KOPT-K1 (cell line): ENCODE data around the gene CSMD2.
"Not testable (repeated sequence)": the region's sequence is repeated elsewhere in the genome, so short reads cannot be mapped to it uniquely, and the experiment has no call there.

ENCODE experiments used
- H3K27ac ChIP-seq: fragments of 200-600 bp; sonication (generic); 2 replicates; pipeline ENCODE4 v1.5.1; 2016; ENCODE audit warnings: antibody characterized with exemption, mild to moderate bottlenecking, low read depth, low read length; ENCODE audit not compliant: poor library complexity, severe bottlenecking
- H3K36me3 ChIP-seq: fragments of 200-600 bp; sonication (generic); 2 replicates; pipeline ENCODE4 v1.5.1; 2017; ENCODE audit warnings: antibody characterized with exemption, mild to moderate bottlenecking, low read length, moderate library complexity; ENCODE audit not compliant: insufficient read depth
- H3K9me3 ChIP-seq: fragments of 200-600 bp; sonication (generic); 2 replicates; pipeline ENCODE4 v1.5.1; 2017; ENCODE audit warnings: antibody characterized with exemption, low read length, mild to moderate bottlenecking; ENCODE audit not compliant: insufficient read depth, poor library complexity, severe bottlenecking

CSMD2 gene

DNA sequence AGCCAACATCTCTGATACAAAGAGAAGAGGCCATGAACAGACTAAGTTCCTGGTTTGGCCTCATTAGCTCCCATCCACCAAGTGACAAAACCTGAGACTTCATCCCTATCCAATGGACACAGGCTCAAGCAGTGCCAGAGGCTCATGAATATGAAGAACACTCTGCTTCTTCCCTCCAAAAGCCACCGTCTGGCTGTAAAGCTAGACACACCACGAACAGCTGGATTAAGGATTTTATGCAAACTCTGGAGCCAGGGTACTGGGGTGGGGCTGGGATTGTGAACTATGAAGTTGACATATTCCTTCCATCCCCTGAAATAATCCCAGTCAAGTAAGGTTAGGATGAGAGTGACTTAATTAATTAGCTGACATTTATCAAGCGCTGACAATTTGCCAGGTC lies 139.4 kb downstream of the CSMD2 start:
- Histone ChIP-seq H3K9me3 (no peaks in the 10 kb centered on the region), H3K36me3 (no peaks in the 10 kb centered on the region), H3K27ac (no peak overlapping the region)

- no peak overlapping the region for H3K27ac ChIP-seq
- no peaks in the 10 kb centered on the region for H3K36me3 ChIP-seq
- H3K9me3 ChIP-seq, result no peaks in the 10 kb centered on the region
Observed at GRCh38 chr1:34024485-34024884, 140.5 kb downstream of the CSMD2 start.

DNA sequence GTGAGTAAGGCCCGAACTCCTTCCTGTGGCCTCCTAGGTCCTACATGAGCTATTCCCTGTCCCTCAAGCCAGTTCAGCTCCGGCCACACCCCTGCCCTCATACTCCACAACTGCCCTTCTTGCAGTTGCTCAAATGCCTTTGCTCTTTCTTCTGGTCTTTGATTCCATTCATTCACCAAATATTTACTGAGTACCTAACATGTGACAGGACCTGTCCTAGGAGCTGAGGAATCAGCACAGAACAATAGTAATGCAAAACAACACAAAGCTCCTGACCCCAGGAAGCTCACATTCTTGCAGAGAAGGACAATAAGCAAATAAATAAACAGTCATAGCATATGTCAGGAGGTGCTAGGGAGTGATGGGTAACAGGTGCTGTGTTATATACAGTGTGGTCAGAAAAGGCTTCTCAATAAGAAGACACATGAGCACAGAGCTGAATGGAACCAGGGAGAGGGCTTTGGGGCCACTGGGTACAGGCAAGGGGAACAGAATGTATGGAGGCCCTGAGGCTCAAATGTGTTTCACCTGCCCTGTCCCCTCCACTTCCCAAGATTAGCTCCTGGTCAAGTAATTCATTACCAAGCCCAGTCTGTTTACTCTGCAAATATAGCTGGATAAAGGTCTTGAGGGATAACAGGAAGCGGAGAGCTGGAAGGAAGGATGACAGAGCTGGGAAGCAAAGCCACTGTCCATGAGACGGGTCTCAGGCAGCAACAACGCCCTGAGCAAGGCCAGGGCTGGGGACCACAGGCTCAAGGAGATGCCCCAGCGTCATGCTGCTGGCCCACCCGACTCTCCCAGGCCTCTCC lies 145.1 kb downstream of the CSMD2 start:
- no peaks in the 10 kb centered on the region for H3K36me3 ChIP-seq
- H3K27ac ChIP-seq, result no peak overlapping the region
- H3K9me3 ChIP-seq, result no peaks in the 10 kb centered on the region

GRCh38 chr1:34018285-34018684 lies 146.7 kb downstream of the CSMD2 start:
- Histone ChIP-seq H3K9me3 (no peaks in the 10 kb centered on the region), H3K36me3 (no peaks in the 10 kb centered on the region), H3K27ac (no peak overlapping the region)

GRCh38 chr1:34016281-34016680 lies 148.7 kb downstream of the CSMD2 start:
- H3K36me3 ChIP-seq, H3K27ac ChIP-seq, H3K9me3 ChIP-seq: not testable (repeated sequence)

DNA sequence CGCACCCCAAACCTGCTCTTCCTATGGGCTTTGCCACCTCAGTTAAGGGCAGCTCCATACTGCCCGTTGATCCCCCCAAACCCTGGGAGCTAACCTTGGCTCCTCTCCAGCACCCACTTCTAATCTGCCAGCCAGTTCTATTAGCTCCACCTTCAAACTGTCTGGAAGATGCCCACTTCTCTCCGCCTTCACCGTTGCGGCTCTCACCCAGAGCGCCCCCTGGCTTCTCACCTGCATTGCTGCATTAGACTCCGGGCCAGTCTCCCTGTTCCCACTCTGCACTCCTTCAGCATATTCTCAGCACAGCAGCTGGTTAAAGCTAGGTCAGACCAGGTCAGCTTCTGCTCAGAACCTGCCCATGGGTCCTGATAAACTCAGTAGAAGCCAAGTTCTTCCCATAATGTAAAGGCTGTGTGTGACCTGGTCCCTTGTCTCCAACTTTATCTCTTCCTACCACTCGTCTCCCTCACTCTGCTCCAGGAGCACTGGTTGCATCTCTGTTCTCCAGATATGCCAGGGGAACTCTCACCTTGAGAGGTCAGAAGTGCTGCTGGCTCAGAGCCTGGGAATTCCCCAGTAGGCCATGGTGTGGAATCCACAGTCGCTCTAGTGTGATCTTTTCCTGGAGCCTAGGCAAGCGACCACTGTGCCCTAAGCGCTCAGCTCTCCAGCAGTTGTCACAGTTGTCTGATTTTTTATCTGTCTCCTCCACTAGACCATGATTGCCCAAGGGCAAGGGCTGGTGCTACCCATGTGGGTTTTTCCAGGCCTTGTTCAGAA lies 150.9 kb downstream of the CSMD2 start:
- Histone ChIP-seq H3K9me3 (no peaks in the 10 kb centered on the region), H3K36me3 (no peaks in the 10 kb centered on the region), H3K27ac (no peak overlapping the region)

GRCh38 chr1:34013136-34013535 lies 151.9 kb downstream of the CSMD2 start:
- no peaks in the 10 kb centered on the region for H3K9me3 ChIP-seq
- H3K36me3 ChIP-seq, result no peaks in the 10 kb centered on the region

DNA sequence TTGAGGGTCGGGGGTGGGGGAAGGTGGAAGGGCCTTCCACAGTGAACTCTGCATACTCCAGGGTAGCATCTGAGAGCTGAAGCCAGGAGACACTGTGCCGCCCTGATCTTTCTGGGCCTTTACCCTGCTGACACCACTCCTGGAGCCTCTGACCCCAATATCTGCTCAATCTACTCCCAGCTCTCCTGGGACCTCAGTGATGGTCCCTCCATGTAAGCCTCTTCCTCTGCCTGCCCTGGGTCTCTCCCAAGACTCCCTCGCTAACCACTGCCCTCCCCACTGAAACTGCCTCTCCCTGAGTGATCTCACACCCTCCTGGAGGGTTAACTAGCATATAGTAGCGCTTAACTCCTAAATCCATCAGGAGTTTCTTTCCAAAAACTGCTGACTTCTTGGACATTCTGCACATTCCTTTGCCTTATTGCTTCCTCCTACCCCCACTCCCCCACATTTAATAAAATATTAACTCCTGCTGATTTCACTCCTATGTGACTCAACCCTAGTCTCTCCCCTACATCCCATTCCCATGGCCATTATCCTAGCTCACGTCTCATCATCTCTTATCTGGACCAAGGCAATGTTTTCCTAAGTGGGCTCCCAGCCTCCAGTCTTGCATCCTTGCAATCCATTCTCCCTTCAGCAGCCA lies 155.6 kb downstream of the CSMD2 start:
- no peaks in the 10 kb centered on the region for H3K9me3 ChIP-seq
- no peak overlapping the region for H3K27ac ChIP-seq
- H3K36me3 ChIP-seq, result no peaks in the 10 kb centered on the region

More at GRCh38 chr1:34013136-34013535, 151.9 kb downstream of the CSMD2 start:
- H3K27ac ChIP-seq, result no peak overlapping the region

GRCh38 chr1:34007760-34008159 lies 157.3 kb downstream of the CSMD2 start:
- no peak overlapping the region for H3K27ac ChIP-seq
- no peaks in the 10 kb centered on the region for H3K9me3 ChIP-seq
- no peaks in the 10 kb centered on the region for H3K36me3 ChIP-seq

DNA sequence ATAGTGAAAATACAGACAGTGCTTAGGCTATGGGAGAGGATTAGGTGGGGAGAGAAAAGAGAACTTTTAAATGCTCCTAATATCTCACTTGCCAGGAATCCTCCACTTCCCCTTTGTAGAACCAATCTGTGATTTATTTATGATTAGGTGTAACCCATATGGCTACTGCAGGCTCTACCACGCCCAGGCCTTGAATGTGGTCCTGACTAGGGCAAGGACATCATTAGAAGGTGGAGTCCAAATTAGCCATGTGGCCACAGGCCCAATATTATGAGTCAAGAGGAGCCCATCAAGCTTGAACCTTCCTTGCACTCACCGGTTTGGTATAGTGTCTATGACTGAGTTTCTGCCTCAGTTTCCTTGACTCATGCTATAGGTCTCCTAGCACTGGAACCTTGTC lies 159.7 kb downstream of the CSMD2 start:
- H3K9me3 ChIP-seq, result no peaks in the 10 kb centered on the region
- H3K27ac ChIP-seq, result no peak overlapping the region
- H3K36me3 ChIP-seq, result no peaks in the 10 kb centered on the region

GRCh38 chr1:34002810-34003209 lies 162.2 kb downstream of the CSMD2 start:
- Histone ChIP-seq H3K36me3 (no peaks in the 10 kb centered on the region), H3K27ac (no peak overlapping the region), H3K9me3 (no peaks in the 10 kb centered on the region)

- H3K36me3 ChIP-seq, result no peaks in the 10 kb centered on the region
- H3K27ac ChIP-seq, result no peak overlapping the region
- no peaks in the 10 kb centered on the region for H3K9me3 ChIP-seq
Observed at GRCh38 chr1:33997127-33998036, 167.6 kb downstream of the CSMD2 start.

DNA sequence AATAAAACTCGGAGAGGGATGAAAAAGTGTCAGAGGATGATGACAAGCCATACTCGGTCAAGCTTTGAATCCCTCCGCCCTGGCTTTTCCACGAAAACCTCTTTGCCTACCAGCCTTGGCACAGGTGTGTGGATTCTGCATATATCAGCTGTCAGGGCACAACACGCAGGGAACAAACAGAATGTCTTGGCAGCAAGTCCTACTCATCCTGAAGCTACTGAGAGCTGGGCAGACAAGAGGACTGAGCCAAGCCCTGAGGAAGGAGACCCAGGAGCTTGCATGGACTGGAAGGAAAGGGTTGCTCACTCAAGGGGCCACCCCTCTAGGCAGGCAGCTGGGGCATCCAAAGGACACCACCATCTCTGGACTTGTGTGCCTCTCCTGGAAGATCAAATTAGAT lies 168.7 kb downstream of the CSMD2 start:
- H3K9me3 ChIP-seq, result no peaks in the 10 kb centered on the region

GRCh38 chr1:33993301-33993700 lies 171.7 kb downstream of the CSMD2 start:
- Histone ChIP-seq H3K9me3 (no peaks in the 10 kb centered on the region), H3K27ac (no peak overlapping the region), H3K36me3 (no peaks in the 10 kb centered on the region)

More for the DNA sequence above, 168.7 kb downstream of the CSMD2 start:
- H3K36me3 ChIP-seq, result no peaks in the 10 kb centered on the region
- H3K27ac ChIP-seq, result no peak overlapping the region
